Right atrium auricular region (tissue), 2 donors: ENCODE results near the gene ABHD1. TPM values are rescaled to one million over a fixed set of nuclear protein-coding genes. Genes with fewer than 3 reads are reported as not detected.
A peak's percentile ranks its signal among the peaks of the same experiment; 100 is the strongest.
"Not testable (repeated sequence)": the region's sequence is repeated elsewhere in the genome, so short reads cannot be mapped to it uniquely, and the experiment has no call there.

ENCODE experiments used
- DNase-seq: peaks from one replicate; pipeline ENCODE4 v3.0.0-alpha.2; 2019; ENCODE audit warnings: low spot score
- H3K27ac ChIP-seq, 2 donors: fragments of 200-600 bp; sonication (generic); 1 replicate in 1 of 2; 2 replicates in 1 of 2; pipeline ENCODE4 v1.5.1; 2016 to 2019
- H3K27me3 ChIP-seq, 2 donors: fragments of 200-600 bp; sonication (generic); one replicate each; pipeline versions ENCODE4 v1.5.1 to v1.6.0; 2017 to 2019
- H3K36me3 ChIP-seq: fragments of 200-600 bp; sonication (generic); one replicate; pipeline ENCODE4 v1.5.1; 2016
- H3K4me1 ChIP-seq, 2 donors: fragments of 200-600 bp; sonication (generic); one replicate each; pipeline versions ENCODE4 v1.5.1 to v1.6.0; 2017 to 2019
- H3K4me3 ChIP-seq, 2 donors: fragments of 200-600 bp; sonication (generic); 1 replicate in 1 of 2; 2 replicates in 1 of 2; pipeline ENCODE4 v1.5.1; 2017 to 2019; ENCODE audit warnings: mild to moderate bottlenecking in 1 of 2, moderate library complexity in 1 of 2
- H3K9me3 ChIP-seq, 2 donors: fragments of 200-600 bp; sonication (generic); one replicate each; pipeline ENCODE4 v1.5.1; 2019
- CTCF ChIP-seq, 2 donors: fragments of 200-600 bp; sonication (generic); IDR thresholded peaks; one replicate each; pipeline ENCODE4 v1.5.1; 2019; ENCODE audit warnings: antibody characterized with exemption in 2 of 2
- total RNA-seq, 2 donors: library from RNA; depleted of rRNA; stranded (reverse); fragments of >200 nt; gene quantifications; one replicate each; pipeline ENCODE4 v1.1.0, GENCODE V29; 2016

ABHD1 gene
- total RNA-seq, 2 donors from 2014 or later = 0.90 to 1.0 TPM

- H3K4me3 ChIP-seq = no peak overlapping the region
- peaks cover 0 to 13% of the 10 kb centered on the region in 2 donors for H3K4me1 ChIP-seq
- H3K27me3 ChIP-seq = no peaks in the 10 kb centered on the region
- H3K36me3 ChIP-seq = no peaks in the 10 kb centered on the region
- no peaks in the 10 kb centered on the region for H3K9me3 ChIP-seq
- DNase-seq = no peak
- no peak for TF ChIP-seq CTCF (IDR thresholded peaks at IDR 0.05)
- no peak overlapping the region for H3K27ac ChIP-seq
Observed at GRCh38 chr2:27115519-27115918, 8.1 kb upstream of the ABHD1 start.

GRCh38 chr2:27117995-27118524 is 5.6 kb upstream of the ABHD1 start:
- H3K9me3 ChIP-seq = no peaks in the 10 kb centered on the region
- no peak for TF ChIP-seq CTCF (IDR thresholded peaks at IDR 0.05)
- H3K27me3 ChIP-seq = no peaks in the 10 kb centered on the region
- no peak overlapping the region for H3K27ac ChIP-seq
- no peaks in the 10 kb centered on the region for H3K36me3 ChIP-seq
- peaks cover 0 to 16% of the 10 kb centered on the region in 2 donors for H3K4me1 ChIP-seq
- no peak for DNase-seq
- H3K4me3 ChIP-seq = peak overlapping the region; percentile 41 to 50

- Histone ChIP-seq H3K4me3 (peak within 1 kb of the TSS; percentile 41 to 50), H3K27me3 (no peaks in the 10 kb centered on the region), H3K36me3 (no peaks in the 10 kb centered on the region), H3K4me1 (peaks cover 0 to 20% of the 10 kb centered on the region in 2 donors), H3K27ac (no peak within 1 kb of the TSS), H3K9me3 (no peaks in the 10 kb centered on the region)
- TF ChIP-seq CTCF (IDR thresholded peaks at IDR 0.05) = no peak
- no peak for DNase-seq
Observed at GRCh38 chr2:27118525-27119329, 4.9 kb upstream of the ABHD1 start, which contains the start of gene CGREF1. Gene CGREF1, minus strand, starts transcription at chr2:27119128. Its CDS starts 14,762 bp downstream, at chr2:27104366.

- not testable (repeated sequence) for H3K27me3 ChIP-seq, H3K27ac ChIP-seq, DNase-seq, H3K36me3 ChIP-seq, H3K9me3 ChIP-seq
- peak overlapping the region in 1 of 2 donors; percentile 50 for H3K4me3 ChIP-seq
- H3K4me1 ChIP-seq = peaks cover 0 to 25% of the 10 kb centered on the region in 2 donors
Observed at GRCh38 chr2:27119330-27119670, 4.3 kb upstream of the ABHD1 start.

GRCh38 chr2:27121906-27122305 is 1.7 kb upstream of the ABHD1 start:
- no peak for TF ChIP-seq CTCF (IDR thresholded peaks at IDR 0.05)
- Histone ChIP-seq H3K9me3 (no peaks in the 10 kb centered on the region), H3K4me1 (peaks cover 0 to 25% of the 10 kb centered on the region in 2 donors), H3K36me3 (no peaks in the 10 kb centered on the region), H3K27me3 (no peaks in the 10 kb centered on the region), H3K27ac (no peak overlapping the region), H3K4me3 (no peak overlapping the region)
- no peak for DNase-seq

GRCh38 chr2:27122791-27123190 is 824 bp upstream of the ABHD1 start:
- H3K36me3 ChIP-seq = no peaks in the 10 kb centered on the region
- peak overlapping the region; percentile 43 to 71 for H3K27ac ChIP-seq
- no peaks in the 10 kb centered on the region for H3K9me3 ChIP-seq
- DNase-seq = no peak
- H3K4me1 ChIP-seq = peaks cover 0 to 25% of the 10 kb centered on the region in 2 donors
- no peaks in the 10 kb centered on the region for H3K27me3 ChIP-seq
- TF ChIP-seq CTCF (IDR thresholded peaks at IDR 0.05) = no peak
- peak overlapping the region in 1 of 2 donors; percentile 62 for H3K4me3 ChIP-seq
